ENCODE measurements around the gene CRY1. TPM values are rescaled to one million over a fixed set of nuclear protein-coding genes. Genes with fewer than 3 reads are reported as not detected.

Gene CRY1
- total and polyA plus RNA-seq, 9 of the 15 experiments (the other 6 are each of a cell fraction or from before 2014, with no cell fraction given) = 8.7 to 33.3 (median 25.2) TPM

DNA sequence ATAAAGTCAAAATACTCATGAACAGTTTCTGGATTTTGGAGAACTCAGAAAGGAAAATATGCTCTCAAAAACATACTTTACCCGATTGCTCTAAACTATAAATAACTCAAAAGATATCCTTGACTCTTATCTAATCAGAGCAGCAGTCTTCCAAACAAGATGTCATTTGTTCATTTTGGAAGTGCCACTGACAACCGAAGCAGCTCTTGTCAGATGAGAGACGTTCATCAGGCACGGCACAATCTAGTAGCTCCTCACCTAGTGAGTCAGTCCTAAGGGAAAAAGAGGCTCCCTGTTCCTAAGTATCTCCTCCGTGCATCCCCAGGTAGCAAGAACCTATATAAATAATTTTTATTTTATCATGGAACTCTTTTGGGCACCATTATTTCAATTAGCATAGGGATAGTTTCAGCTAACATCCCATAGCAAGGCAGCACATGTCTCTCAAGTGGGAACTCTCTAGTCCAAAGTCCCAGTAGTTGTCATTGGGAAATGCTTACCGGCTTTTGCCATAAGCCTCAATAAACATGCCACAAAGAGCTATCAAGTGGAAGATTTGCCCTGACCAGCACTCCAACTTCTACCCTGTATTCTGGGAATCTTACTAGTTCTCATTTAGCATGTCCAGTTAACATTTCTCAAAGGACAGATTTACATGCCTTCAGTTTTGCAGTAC is 151.7 kb downstream of the CRY1 start (continued):
- TF ChIP-seq NBN (IDR thresholded peaks at IDR 0.05; ENCODE audit: low read depth) (peak; percentile 19; the same call in 1 of the 2 replicates), MEF2D (tag; conservative IDR thresholded peaks at IDR 0.05; ENCODE audit: low read depth) (peak; percentile 95), ZNF174 (CRISPR knock-in tag; IDR thresholded peaks at IDR 0.05) (no peak), FOXA3 (CRISPR knock-in tag; conservative IDR thresholded peaks at IDR 0.05 in 1 of 2, IDR thresholded peaks at IDR 0.05 in 1 of 2) (no peak), GATA2 (CRISPR knock-in tag; IDR thresholded peaks at IDR 0.05) (peak; percentile 40; the same call in 1 of the 2 replicates), ZNF23 (CRISPR knock-in tag; IDR thresholded peaks at IDR 0.05) (no peak), POLR2AphosphoS5 (IDR thresholded peaks at IDR 0.05; ENCODE audit: control insufficient read depth, insufficient read depth, low read depth, low read length) (0 out of 2 replicates have a peak, but pooled peaks have one; percentile 25), MAFF (IDR thresholded peaks at IDR 0.05; ENCODE audit: low read length) (no peak), ZNF644 (tag; IDR thresholded peaks at IDR 0.05; ENCODE audit: low read depth) (peak; percentile 81), ADNP (tag; IDR thresholded peaks at IDR 0.05) (peak; percentile 37; the same call in 1 of the 2 replicates), SOX6 (IDR thresholded peaks at IDR 0.05) (peak; percentile 83; the same call in 1 of the 2 replicates)
- TF ChIP-seq, protein P1, sequence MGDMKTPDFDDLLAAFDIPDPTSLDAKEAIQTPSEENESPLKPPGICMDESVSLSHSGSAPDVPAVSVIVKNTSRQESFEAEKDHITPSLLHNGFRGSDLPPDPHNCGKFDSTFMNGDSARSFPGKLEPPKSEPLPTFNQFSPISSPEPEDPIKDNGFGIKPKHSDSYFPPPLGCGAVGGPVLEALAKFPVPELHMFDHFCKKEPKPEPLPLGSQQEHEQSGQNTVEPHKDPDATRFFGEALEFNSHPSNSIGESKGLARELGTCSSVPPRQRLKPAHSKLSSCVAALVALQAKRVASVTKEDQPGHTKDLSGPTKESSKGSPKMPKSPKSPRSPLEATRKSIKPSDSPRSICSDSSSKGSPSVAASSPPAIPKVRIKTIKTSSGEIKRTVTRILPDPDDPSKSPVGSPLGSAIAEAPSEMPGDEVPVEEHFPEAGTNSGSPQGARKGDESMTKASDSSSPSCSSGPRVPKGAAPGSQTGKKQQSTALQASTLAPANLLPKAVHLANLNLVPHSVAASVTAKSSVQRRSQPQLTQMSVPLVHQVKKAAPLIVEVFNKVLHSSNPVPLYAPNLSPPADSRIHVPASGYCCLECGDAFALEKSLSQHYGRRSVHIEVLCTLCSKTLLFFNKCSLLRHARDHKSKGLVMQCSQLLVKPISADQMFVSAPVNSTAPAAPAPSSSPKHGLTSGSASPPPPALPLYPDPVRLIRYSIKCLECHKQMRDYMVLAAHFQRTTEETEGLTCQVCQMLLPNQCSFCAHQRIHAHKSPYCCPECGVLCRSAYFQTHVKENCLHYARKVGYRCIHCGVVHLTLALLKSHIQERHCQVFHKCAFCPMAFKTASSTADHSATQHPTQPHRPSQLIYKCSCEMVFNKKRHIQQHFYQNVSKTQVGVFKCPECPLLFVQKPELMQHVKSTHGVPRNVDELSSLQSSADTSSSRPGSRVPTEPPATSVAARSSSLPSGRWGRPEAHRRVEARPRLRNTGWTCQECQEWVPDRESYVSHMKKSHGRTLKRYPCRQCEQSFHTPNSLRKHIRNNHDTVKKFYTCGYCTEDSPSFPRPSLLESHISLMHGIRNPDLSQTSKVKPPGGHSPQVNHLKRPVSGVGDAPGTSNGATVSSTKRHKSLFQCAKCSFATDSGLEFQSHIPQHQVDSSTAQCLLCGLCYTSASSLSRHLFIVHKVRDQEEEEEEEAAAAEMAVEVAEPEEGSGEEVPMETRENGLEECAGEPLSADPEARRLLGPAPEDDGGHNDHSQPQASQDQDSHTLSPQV (IDR thresholded peaks at IDR 0.05) = peak; percentile 28; the same call in 1 of the 2 replicates
- TF ChIP-seq, protein P2, sequence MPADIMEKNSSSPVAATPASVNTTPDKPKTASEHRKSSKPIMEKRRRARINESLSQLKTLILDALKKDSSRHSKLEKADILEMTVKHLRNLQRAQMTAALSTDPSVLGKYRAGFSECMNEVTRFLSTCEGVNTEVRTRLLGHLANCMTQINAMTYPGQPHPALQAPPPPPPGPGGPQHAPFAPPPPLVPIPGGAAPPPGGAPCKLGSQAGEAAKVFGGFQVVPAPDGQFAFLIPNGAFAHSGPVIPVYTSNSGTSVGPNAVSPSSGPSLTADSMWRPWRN (IDR thresholded peaks at IDR 0.05; ENCODE audit: low read depth) = 0 out of 2 replicates have a peak, but pooled peaks have one; percentile 23
- TF ChIP-seq, protein P3, sequence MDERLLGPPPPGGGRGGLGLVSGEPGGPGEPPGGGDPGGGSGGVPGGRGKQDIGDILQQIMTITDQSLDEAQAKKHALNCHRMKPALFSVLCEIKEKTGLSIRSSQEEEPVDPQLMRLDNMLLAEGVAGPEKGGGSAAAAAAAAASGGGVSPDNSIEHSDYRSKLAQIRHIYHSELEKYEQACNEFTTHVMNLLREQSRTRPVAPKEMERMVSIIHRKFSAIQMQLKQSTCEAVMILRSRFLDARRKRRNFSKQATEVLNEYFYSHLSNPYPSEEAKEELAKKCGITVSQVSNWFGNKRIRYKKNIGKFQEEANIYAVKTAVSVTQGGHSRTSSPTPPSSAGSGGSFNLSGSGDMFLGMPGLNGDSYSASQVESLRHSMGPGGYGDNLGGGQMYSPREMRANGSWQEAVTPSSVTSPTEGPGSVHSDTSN (CRISPR knock-in tag; IDR thresholded peaks at IDR 0.05; ENCODE audit: low read depth) = no peak
- TF ChIP-seq, protein P3 (tag; conservative IDR thresholded peaks at IDR 0.05; ENCODE audit: low read depth) = peak; percentile 94
- TF ChIP-seq, protein P4, sequence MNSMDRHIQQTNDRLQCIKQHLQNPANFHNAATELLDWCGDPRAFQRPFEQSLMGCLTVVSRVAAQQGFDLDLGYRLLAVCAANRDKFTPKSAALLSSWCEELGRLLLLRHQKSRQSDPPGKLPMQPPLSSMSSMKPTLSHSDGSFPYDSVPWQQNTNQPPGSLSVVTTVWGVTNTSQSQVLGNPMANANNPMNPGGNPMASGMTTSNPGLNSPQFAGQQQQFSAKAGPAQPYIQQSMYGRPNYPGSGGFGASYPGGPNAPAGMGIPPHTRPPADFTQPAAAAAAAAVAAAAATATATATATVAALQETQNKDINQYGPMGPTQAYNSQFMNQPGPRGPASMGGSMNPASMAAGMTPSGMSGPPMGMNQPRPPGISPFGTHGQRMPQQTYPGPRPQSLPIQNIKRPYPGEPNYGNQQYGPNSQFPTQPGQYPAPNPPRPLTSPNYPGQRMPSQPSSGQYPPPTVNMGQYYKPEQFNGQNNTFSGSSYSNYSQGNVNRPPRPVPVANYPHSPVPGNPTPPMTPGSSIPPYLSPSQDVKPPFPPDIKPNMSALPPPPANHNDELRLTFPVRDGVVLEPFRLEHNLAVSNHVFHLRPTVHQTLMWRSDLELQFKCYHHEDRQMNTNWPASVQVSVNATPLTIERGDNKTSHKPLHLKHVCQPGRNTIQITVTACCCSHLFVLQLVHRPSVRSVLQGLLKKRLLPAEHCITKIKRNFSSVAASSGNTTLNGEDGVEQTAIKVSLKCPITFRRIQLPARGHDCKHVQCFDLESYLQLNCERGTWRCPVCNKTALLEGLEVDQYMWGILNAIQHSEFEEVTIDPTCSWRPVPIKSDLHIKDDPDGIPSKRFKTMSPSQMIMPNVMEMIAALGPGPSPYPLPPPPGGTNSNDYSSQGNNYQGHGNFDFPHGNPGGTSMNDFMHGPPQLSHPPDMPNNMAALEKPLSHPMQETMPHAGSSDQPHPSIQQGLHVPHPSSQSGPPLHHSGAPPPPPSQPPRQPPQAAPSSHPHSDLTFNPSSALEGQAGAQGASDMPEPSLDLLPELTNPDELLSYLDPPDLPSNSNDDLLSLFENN (IDR thresholded peaks at IDR 0.05; ENCODE audit: low read depth in 2 of 2, low read length in 2 of 2) = peak in 1 of 2 experiments; percentile 67; a peak in 1 of 4 replicates

Measured in K562 (cell line).